H9 (cell line): Measurements from ENCODE around the gene STAMBP. TPM values are rescaled to one million over a fixed set of nuclear protein-coding genes. Genes with fewer than 3 reads are reported as not detected.

Source experiments
- DNase-seq: peaks from one replicate; pipeline ENCODE4 v3.0.0-alpha.2; 2017
- H2AFZ ChIP-seq: one replicate; pipeline ENCODE4 v1.6.1; 2013; ENCODE audit warnings: mild to moderate bottlenecking, low read length, control low read depth, moderate library complexity
- H2AK5ac ChIP-seq: 2 replicates; pipeline ENCODE4 v1.6.1; 2013; ENCODE audit warnings: low read length, control low read depth, mixed read lengths; ENCODE audit not compliant: insufficient read length
- H2BK120ac ChIP-seq: one replicate; pipeline ENCODE4 v1.6.1; 2013; ENCODE audit warnings: low read depth, mild to moderate bottlenecking, low read length, control low read depth, inconsistent platforms; ENCODE audit not compliant: poor library complexity, severe bottlenecking
- H2BK12ac ChIP-seq: 2 replicates; pipeline ENCODE4 v1.6.1; 2013; ENCODE audit warnings: low read length, control low read depth, mixed read lengths, low read depth; ENCODE audit not compliant: insufficient read length
- H2BK15ac ChIP-seq: 2 replicates; pipeline ENCODE4 v1.6.1; 2013; ENCODE audit warnings: low read depth, low read length, control low read depth
- H2BK20ac ChIP-seq: one replicate; pipeline ENCODE4 v1.6.1; 2013; ENCODE audit warnings: low read depth, mild to moderate bottlenecking, low read length, control low read depth, inconsistent platforms; ENCODE audit not compliant: poor library complexity, severe bottlenecking
- H2BK5ac ChIP-seq: 2 replicates; pipeline ENCODE4 v1.6.1; 2013; ENCODE audit warnings: low read length, control low read depth, mixed read lengths; ENCODE audit not compliant: insufficient read length
- H3K14ac ChIP-seq: 2 replicates; pipeline ENCODE4 v1.6.1; 2013; ENCODE audit warnings: low read length, control low read depth; ENCODE audit not compliant: insufficient read depth
- H3K18ac ChIP-seq: 2 replicates; pipeline ENCODE4 v1.6.1; 2013; ENCODE audit warnings: low read depth, mild to moderate bottlenecking, mixed read lengths, low read length, control low read depth; ENCODE audit not compliant: insufficient read length
- H3K23ac ChIP-seq: 2 replicates; pipeline ENCODE4 v1.6.1; 2013; ENCODE audit warnings: low read length, control low read depth, mixed read lengths, low read depth; ENCODE audit not compliant: insufficient read length
- H3K23me2 ChIP-seq: 2 replicates; pipeline ENCODE4 v1.6.1; 2013; ENCODE audit warnings: low read depth, mild to moderate bottlenecking, mixed read lengths, low read length, control low read depth; ENCODE audit not compliant: insufficient read length, poor library complexity, severe bottlenecking
- H3K27ac ChIP-seq: 2 replicates; pipeline ENCODE4 v1.5.1; 2013; ENCODE audit warnings: low read length, control low read depth, mixed read lengths, low read depth; ENCODE audit not compliant: insufficient read length
- H3K27me3 ChIP-seq: 2 replicates; pipeline ENCODE4 v1.6.1; 2013; ENCODE audit warnings: low read length, control low read depth, inconsistent platforms; ENCODE audit not compliant: insufficient read depth
- H3K4ac ChIP-seq: 2 replicates; pipeline ENCODE4 v1.6.1; 2013; ENCODE audit warnings: low read depth, mild to moderate bottlenecking, control low read depth, inconsistent platforms, low read length, moderate library complexity
- H3K4me1 ChIP-seq: 2 replicates; pipeline ENCODE4 v1.6.1; 2013; ENCODE audit warnings: low read length, control low read depth, inconsistent platforms; ENCODE audit not compliant: insufficient read depth
- H3K4me2 ChIP-seq: 2 replicates; pipeline ENCODE4 v1.6.1; 2013; ENCODE audit warnings: low read length, control low read depth, mixed read lengths; ENCODE audit not compliant: insufficient read length, insufficient read depth
- H3K56ac ChIP-seq: 2 replicates; pipeline ENCODE4 v1.6.1; 2013; ENCODE audit warnings: low read depth, mild to moderate bottlenecking, mixed read lengths, low read length, control low read depth; ENCODE audit not compliant: insufficient read length
- H3K79me1 ChIP-seq: 2 replicates; pipeline ENCODE4 v1.6.1; 2013; ENCODE audit warnings: low read depth, mild to moderate bottlenecking, moderate library complexity, low read length, control low read depth, inconsistent platforms; ENCODE audit not compliant: insufficient read depth, poor library complexity, severe bottlenecking
- H3K79me2 ChIP-seq: 2 replicates; pipeline ENCODE4 v1.6.1; 2013; ENCODE audit warnings: low read length, control low read depth, inconsistent platforms; ENCODE audit not compliant: insufficient read depth
- H3K9ac ChIP-seq: 2 replicates; pipeline ENCODE4 v1.6.1; 2013; ENCODE audit warnings: low read length, control low read depth, mixed read lengths; ENCODE audit not compliant: insufficient read length; ENCODE audit errors: extremely low read depth
- H3K9me3 ChIP-seq: one replicate; pipeline ENCODE4 v1.6.1; 2013; ENCODE audit warnings: low read depth, low read length, inconsistent platforms; ENCODE audit not compliant: control insufficient read depth
- H3T11ph ChIP-seq: one replicate; pipeline ENCODE4 v1.6.1; 2013; ENCODE audit warnings: mild to moderate bottlenecking, low read length, control low read depth, inconsistent platforms
- H4K20me1 ChIP-seq: one replicate; pipeline ENCODE4 v1.6.1; 2013; ENCODE audit not compliant: control insufficient read depth, insufficient read length, insufficient read depth
- H4K5ac ChIP-seq: 2 replicates; pipeline ENCODE4 v1.6.1; 2013; ENCODE audit warnings: low read depth, mild to moderate bottlenecking, mixed read lengths, low read length, control low read depth; ENCODE audit not compliant: insufficient read length
- H4K8ac ChIP-seq: replicated peaks from 2 replicates; pipeline ENCODE4 v1.6.1; 2013; ENCODE audit warnings: low read length, control low read depth, mixed read lengths, low read depth; ENCODE audit not compliant: insufficient read length
- H4K91ac ChIP-seq: 2 replicates; pipeline ENCODE4 v1.6.1; 2013; ENCODE audit warnings: low read depth, mild to moderate bottlenecking, moderate library complexity, mixed read lengths, low read length, control low read depth; ENCODE audit not compliant: insufficient read length
- H3K27ac Mint-ChIP-seq, 3 experiments: 2 replicates in 2 of 3; 3 replicates in 1 of 3; pipeline ENCODE4 v1.8.0; 2020 to 2021; ENCODE audit warnings: mixed read lengths in 3 of 3, mild to moderate bottlenecking in 1 of 3, moderate library complexity in 1 of 3
- H3K27me3 Mint-ChIP-seq: 2 replicates; pipeline ENCODE4 v1.8.0; 2021; ENCODE audit warnings: low read depth, mild to moderate bottlenecking, moderate library complexity, mixed read lengths
- H3K36me3 Mint-ChIP-seq, 3 experiments: 2 replicates in 2 of 3; 3 replicates in 1 of 3; pipeline ENCODE4 v1.8.0; 2020 to 2021; ENCODE audit warnings: low read depth in 3 of 3, mixed read lengths in 3 of 3; ENCODE audit not compliant: insufficient read depth in 1 of 3
- H3K4me1 Mint-ChIP-seq, 2 experiments: 2 replicates each; pipeline ENCODE4 v1.8.0; 2020; ENCODE audit warnings: mixed read lengths in 2 of 2
- H3K4me3 Mint-ChIP-seq, 2 experiments: 2 replicates in 1 of 2; 3 replicates in 1 of 2; pipeline ENCODE4 v1.8.0; 2020 to 2021; ENCODE audit warnings: mild to moderate bottlenecking in 2 of 2, mixed read lengths in 2 of 2, moderate library complexity in 1 of 2
- H3K9me3 Mint-ChIP-seq, 2 experiments: 2 replicates in 1 of 2; 3 replicates in 1 of 2; pipeline ENCODE4 v1.8.0; 2020; ENCODE audit warnings: mild to moderate bottlenecking in 2 of 2, mixed read lengths in 2 of 2, moderate library complexity in 1 of 2
- WGBS: extraction: QIAGEN DNeasy Blood & Tissue Kit; methylation state at CpG from one replicate; pipeline ENCODE4 v1.1.7; 2013; ENCODE audit warnings: missing lambda C conversion rate, low lambda C conversion rate, mixed read lengths; ENCODE audit not compliant: insufficient read length; ENCODE audit errors: extremely low coverage; 5-methylcytosine and 5-hydroxymethylcytosine counted together
- total RNA-seq: library from RNA; stranded (reverse); gene quantifications from 2 replicates; pipeline ENCODE4 v1.2.1, GENCODE V29; 2021
- TF ChIP-seq, protein P1 (sequence below): fragments of 200-600 bp; sonication (generic); conservative IDR thresholded peaks from 3 replicates; pipeline ENCODE4 v1.8.0; 2021; ENCODE audit warnings: antibody characterized with exemption, mild to moderate bottlenecking

Gene STAMBP
- total RNA-seq, 1 experiment from 2014 or later, result 45.5 TPM

DNA sequence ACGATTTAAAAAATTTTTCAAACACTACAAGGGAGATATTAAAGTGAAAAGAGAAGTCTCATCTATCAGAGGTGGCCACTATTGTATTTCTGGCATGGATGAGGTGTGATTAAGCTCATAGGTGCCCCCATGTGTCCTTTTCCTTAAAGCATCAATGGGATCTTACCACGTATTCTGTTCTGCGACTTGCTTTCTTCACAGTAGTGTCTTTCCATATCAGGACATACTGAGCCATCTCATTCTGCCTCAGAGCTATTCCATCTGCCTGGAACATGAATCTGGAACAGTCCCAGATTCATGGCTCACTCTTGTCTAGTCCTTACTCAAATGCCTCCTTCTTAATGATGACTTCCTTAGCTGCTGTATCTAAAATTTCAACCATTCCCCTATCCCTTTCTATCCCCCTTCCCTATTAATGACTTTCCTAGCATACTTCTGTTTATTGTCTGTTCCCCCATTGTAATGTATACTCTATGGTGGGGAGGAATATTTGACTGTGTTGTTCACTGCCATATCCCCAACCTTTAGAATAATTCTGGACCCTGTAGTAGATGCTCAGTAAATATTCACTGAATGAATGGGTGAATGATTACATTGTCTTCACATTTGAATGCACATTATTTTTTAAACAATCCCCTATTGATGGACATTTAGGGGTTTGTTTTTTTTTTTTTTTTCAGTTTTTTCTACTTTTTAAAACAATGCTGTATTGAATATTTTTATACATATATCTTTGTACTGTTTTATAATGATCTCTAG, 11.1 kb downstream of the STAMBP start:
- TF ChIP-seq, protein P1, sequence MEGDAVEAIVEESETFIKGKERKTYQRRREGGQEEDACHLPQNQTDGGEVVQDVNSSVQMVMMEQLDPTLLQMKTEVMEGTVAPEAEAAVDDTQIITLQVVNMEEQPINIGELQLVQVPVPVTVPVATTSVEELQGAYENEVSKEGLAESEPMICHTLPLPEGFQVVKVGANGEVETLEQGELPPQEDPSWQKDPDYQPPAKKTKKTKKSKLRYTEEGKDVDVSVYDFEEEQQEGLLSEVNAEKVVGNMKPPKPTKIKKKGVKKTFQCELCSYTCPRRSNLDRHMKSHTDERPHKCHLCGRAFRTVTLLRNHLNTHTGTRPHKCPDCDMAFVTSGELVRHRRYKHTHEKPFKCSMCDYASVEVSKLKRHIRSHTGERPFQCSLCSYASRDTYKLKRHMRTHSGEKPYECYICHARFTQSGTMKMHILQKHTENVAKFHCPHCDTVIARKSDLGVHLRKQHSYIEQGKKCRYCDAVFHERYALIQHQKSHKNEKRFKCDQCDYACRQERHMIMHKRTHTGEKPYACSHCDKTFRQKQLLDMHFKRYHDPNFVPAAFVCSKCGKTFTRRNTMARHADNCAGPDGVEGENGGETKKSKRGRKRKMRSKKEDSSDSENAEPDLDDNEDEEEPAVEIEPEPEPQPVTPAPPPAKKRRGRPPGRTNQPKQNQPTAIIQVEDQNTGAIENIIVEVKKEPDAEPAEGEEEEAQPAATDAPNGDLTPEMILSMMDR, result peak; percentile 31; the same call in 2 of the 3 replicates
- no peak overlapping the region for H2BK5ac ChIP-seq
- no peak overlapping the region for H3K4me2 ChIP-seq
- no peak overlapping the region for H2BK15ac ChIP-seq
- no peak overlapping the region for H3K27ac ChIP-seq
- H3K56ac ChIP-seq, result no peak overlapping the region
- Mint-ChIP-seq H3K4me1 (no peaks in the 10 kb centered on the region), H3K36me3 (peaks cover 7 to 25% (median 13%) of the 10 kb centered on the region in 3 experiments; a peak in 6 of 7 replicates), H3K27me3 (no peaks in the 10 kb centered on the region), H3K27ac (no peak overlapping the region), H3K4me3 (no peak overlapping the region), H3K9me3 (no peaks in the 10 kb centered on the region)
- WGBS, result no CpG with 5 or more reads among the region's 3 CpGs
- H3K4ac ChIP-seq, result no peak overlapping the region
- H4K8ac ChIP-seq, result no peak overlapping the region
- H2AK5ac ChIP-seq, result no peak overlapping the region
- no peak for DNase-seq
- H2AFZ ChIP-seq, result no peak overlapping the region
- no peak overlapping the region for H4K5ac ChIP-seq
- H3K9ac ChIP-seq, result no peak overlapping the region
- no peaks in the 10 kb centered on the region for H3K9me3 ChIP-seq
- H2BK20ac ChIP-seq, result no peak overlapping the region
- H3K18ac ChIP-seq, result no peak overlapping the region
- H3K79me1 ChIP-seq, result no peaks in the 10 kb centered on the region
- H4K91ac ChIP-seq, result no peak overlapping the region
- no peaks in the 10 kb centered on the region for H3K23me2 ChIP-seq
- H3K27me3 ChIP-seq, result no peaks in the 10 kb centered on the region; the same call in 1 of the 2 replicates
- H3K23ac ChIP-seq, result no peak overlapping the region
- no peaks in the 10 kb centered on the region for H3K4me1 ChIP-seq
- H3K14ac ChIP-seq, result no peak overlapping the region
- no peak overlapping the region for H2BK120ac ChIP-seq
- no peak overlapping the region for H3T11ph ChIP-seq
- H3K79me2 ChIP-seq, result no peaks in the 10 kb centered on the region
- no peak overlapping the region for H2BK12ac ChIP-seq
- H4K20me1 ChIP-seq, result no peaks in the 10 kb centered on the region
